Fibroblast of lung (primary cell): Measurements from ENCODE around the gene WWOX. TPM values are rescaled to one million over a fixed set of nuclear protein-coding genes. Genes with fewer than 3 reads are reported as not detected.

Source experiments
- DNase-seq, 2 donors: peaks; one replicate each; pipeline versions ENCODE4 v3.0.0 to v3.0.0-alpha.2; 2010; ENCODE audit warnings: low read depth in 2 of 2
- H2AFZ ChIP-seq: 2 replicates; pipeline ENCODE4 v1.5.1; 2012; ENCODE audit warnings: low read length, control low read depth, inconsistent platforms
- H3K27ac ChIP-seq: 2 replicates; pipeline ENCODE4 v1.5.1; 2011; ENCODE audit warnings: low read length, control low read depth; ENCODE audit not compliant: insufficient read depth
- H3K27me3 ChIP-seq: 2 replicates; pipeline ENCODE4 v1.5.1; 2011; ENCODE audit warnings: mild to moderate bottlenecking, low read length; ENCODE audit not compliant: control insufficient read depth, insufficient read depth
- H3K36me3 ChIP-seq: 2 replicates; pipeline ENCODE4 v1.5.1; 2011; ENCODE audit warnings: low read length; ENCODE audit not compliant: control insufficient read depth, insufficient read depth
- H3K4me1 ChIP-seq: 2 replicates; pipeline ENCODE4 v1.5.1; 2011; ENCODE audit warnings: low read length; ENCODE audit not compliant: control insufficient read depth, insufficient read depth; ENCODE audit errors: extremely low read depth
- H3K4me2 ChIP-seq: 2 replicates; pipeline ENCODE4 v1.5.1; 2011; ENCODE audit warnings: low read length, control low read depth; ENCODE audit not compliant: insufficient read depth; ENCODE audit errors: extremely low read depth
- H3K4me3 ChIP-seq, 4 experiments: fragments of 200-600 bp in 1 of 4; sonication (generic) in 1 of 4; replicated peaks in 1 of 4; 2 replicates each; pipeline ENCODE4 v1.5.1; 2011 to 2016; ENCODE audit warnings: low read length in 4 of 4, low read depth in 3 of 4, mild to moderate bottlenecking in 3 of 4, control low read depth in 2 of 4, inconsistent platforms in 1 of 4, mixed read lengths in 1 of 4; ENCODE audit not compliant: insufficient read depth in 1 of 4; ENCODE audit errors: control extremely low read depth in 1 of 4
- H3K79me2 ChIP-seq: 2 replicates; pipeline ENCODE4 v1.5.1; 2012; ENCODE audit warnings: mild to moderate bottlenecking, low read length, inconsistent platforms; ENCODE audit not compliant: control insufficient read depth, insufficient read depth
- H3K9ac ChIP-seq: 2 replicates; pipeline ENCODE4 v1.5.1; 2011; ENCODE audit warnings: mild to moderate bottlenecking, low read length, control low read depth; ENCODE audit not compliant: insufficient read depth
- H3K9me3 ChIP-seq: 2 replicates; pipeline ENCODE4 v1.5.1; 2012; ENCODE audit warnings: low read depth, low read length; ENCODE audit not compliant: control insufficient read depth, insufficient read depth
- H4K20me1 ChIP-seq: 2 replicates; pipeline ENCODE4 v1.5.1; 2011; ENCODE audit warnings: low read length; ENCODE audit not compliant: control insufficient read depth, insufficient read depth; ENCODE audit errors: extremely low read depth
- EZH2 ChIP-seq: IDR thresholded peaks from 2 replicates; pipeline ENCODE4 v1.5.1; 2012; ENCODE audit warnings: low read length, control low read depth, mild to moderate bottlenecking; ENCODE audit errors: missing control alignments
- polyA plus RNA-seq, 2 donors: library from polyadenylated mRNA; depleted of rRNA in 1 of 2; stranded (reverse) in 1 of 2; unstranded in 1 of 2; fragments of >200 nt; gene quantifications; 2 replicates each; pipeline ENCODE4 v1.2.1, GENCODE V29; 2011 to 2012; ENCODE audit warnings: missing spikeins in 1 of 2
- total RNA-seq: library from RNA; depleted of rRNA; stranded (reverse); fragments of >200 nt; gene quantifications from 2 replicates; pipeline ENCODE4 v1.2.1, GENCODE V29; 2014
- TF ChIP-seq, protein P1 (sequence below), 2 donors: IDR thresholded peaks in 1 of 2; conservative IDR thresholded peaks in 1 of 2; 1 replicate in 1 of 2; 2 replicates in 1 of 2; pipeline ENCODE4 v1.5.1; 2011 to 2012; ENCODE audit warnings: low read length in 2 of 2, control low read depth in 1 of 2, inconsistent platforms in 1 of 2, low read depth in 1 of 2, mild to moderate bottlenecking in 1 of 2

Gene WWOX
- total and polyA plus RNA-seq, 2 donors (not counting 1 experiment from before 2014, with no cell fraction given) = 5.6 to 16.3 TPM

DNA sequence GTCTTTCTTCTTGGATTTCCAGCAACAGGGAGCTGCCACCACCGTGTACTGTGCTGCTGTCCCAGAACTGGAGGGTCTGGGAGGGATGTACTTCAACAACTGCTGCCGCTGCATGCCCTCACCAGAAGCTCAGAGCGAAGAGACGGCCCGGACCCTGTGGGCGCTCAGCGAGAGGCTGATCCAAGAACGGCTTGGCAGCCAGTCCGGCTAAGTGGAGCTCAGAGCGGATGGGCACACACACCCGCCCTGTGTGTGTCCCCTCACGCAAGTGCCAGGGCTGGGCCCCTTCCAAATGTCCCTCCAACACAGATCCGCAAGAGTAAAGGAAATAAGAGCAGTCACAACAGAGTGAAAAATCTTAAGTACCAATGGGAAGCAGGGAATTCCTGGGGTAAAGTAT lies 1112.1 kb downstream of the WWOX start:
- Histone ChIP-seq H2AFZ (no peak overlapping the region), H3K79me2 (no peaks in the 10 kb centered on the region), H3K4me2 (no peak overlapping the region), H4K20me1 (no peaks in the 10 kb centered on the region), H3K4me3 (no peak overlapping the region), H3K36me3 (no peaks in the 10 kb centered on the region), H3K4me1 (no peaks in the 10 kb centered on the region), H3K9me3 (no peaks in the 10 kb centered on the region), H3K9ac (no peak overlapping the region), H3K27ac (no peak overlapping the region), H3K27me3 (no peaks in the 10 kb centered on the region)
- TF ChIP-seq EZH2 = no peak
- no peak for DNase-seq

DNA sequence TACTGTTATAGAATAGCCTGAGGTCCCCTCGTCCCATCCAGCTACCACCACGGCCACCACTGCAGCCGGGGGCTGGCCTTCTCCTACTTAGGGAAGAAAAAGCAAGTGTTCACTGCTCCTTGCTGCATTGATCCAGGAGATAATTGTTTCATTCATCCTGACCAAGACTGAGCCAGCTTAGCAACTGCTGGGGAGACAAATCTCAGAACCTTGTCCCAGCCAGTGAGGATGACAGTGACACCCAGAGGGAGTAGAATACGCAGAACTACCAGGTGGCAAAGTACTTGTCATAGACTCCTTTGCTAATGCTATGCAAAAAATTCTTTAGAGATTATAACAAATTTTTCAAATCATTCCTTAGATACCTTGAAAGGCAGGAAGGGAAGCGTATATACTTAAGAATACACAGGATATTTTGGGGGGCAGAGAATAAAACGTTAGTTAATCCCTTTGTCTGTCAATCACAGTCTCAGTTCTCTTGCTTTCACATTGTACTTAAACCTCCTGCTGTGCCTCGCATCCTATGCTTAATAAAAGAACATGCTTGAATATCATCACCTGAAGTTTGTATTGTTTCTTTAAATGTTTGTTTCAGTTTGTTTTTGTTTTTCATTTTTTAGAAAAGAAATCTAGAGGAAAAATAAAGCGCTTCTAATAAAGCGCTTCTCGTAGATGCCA lies 1112.8 kb downstream of the WWOX start:
- Histone ChIP-seq H3K4me2 (no peak overlapping the region), H3K27me3 (no peaks in the 10 kb centered on the region), H3K36me3 (no peaks in the 10 kb centered on the region), H3K4me3 (no peak overlapping the region), H3K79me2 (no peaks in the 10 kb centered on the region), H3K9ac (no peak overlapping the region), H3K4me1 (no peaks in the 10 kb centered on the region), H4K20me1 (no peaks in the 10 kb centered on the region), H3K9me3 (no peaks in the 10 kb centered on the region), H2AFZ (no peak overlapping the region), H3K27ac (no peak overlapping the region)
- no peak for DNase-seq
- TF ChIP-seq EZH2 = no peak
- TF ChIP-seq, protein P1, sequence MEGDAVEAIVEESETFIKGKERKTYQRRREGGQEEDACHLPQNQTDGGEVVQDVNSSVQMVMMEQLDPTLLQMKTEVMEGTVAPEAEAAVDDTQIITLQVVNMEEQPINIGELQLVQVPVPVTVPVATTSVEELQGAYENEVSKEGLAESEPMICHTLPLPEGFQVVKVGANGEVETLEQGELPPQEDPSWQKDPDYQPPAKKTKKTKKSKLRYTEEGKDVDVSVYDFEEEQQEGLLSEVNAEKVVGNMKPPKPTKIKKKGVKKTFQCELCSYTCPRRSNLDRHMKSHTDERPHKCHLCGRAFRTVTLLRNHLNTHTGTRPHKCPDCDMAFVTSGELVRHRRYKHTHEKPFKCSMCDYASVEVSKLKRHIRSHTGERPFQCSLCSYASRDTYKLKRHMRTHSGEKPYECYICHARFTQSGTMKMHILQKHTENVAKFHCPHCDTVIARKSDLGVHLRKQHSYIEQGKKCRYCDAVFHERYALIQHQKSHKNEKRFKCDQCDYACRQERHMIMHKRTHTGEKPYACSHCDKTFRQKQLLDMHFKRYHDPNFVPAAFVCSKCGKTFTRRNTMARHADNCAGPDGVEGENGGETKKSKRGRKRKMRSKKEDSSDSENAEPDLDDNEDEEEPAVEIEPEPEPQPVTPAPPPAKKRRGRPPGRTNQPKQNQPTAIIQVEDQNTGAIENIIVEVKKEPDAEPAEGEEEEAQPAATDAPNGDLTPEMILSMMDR (conservative IDR thresholded peaks at IDR 0.05 in 1 of 2, IDR thresholded peaks at IDR 0.05 in 1 of 2; ENCODE audit: low read depth in 1 of 2, low read length in 2 of 2) = no peak

DNA sequence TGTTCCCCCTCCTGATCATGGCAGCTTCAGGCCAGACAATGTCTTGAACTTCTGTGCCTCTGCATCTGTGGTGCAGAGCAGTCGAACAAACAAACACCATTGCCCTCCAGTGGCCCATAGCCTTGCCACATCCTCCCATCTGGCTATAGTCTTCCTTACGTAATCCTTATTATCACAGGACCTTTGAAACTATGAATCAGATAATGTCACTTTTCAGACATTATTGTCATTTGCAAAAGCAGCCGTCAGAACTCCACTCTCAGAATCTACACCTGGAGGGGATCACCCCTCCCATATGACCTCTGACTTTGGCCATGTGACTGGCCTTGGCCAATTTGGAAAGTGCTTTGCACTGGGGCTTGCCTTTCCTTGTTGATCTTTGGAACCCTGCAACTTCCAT lies 1113.8 kb downstream of the WWOX start:
- no peaks in the 10 kb centered on the region for H3K27me3 ChIP-seq
- no peaks in the 10 kb centered on the region for H3K4me1 ChIP-seq
- H4K20me1 ChIP-seq = no peaks in the 10 kb centered on the region
- H3K36me3 ChIP-seq = no peaks in the 10 kb centered on the region
- H3K9ac ChIP-seq = no peak overlapping the region
- no peaks in the 10 kb centered on the region for H3K9me3 ChIP-seq
- no peak for DNase-seq
- no peak overlapping the region for H3K4me3 ChIP-seq
- TF ChIP-seq, protein P1 (conservative IDR thresholded peaks at IDR 0.05 in 1 of 2, IDR thresholded peaks at IDR 0.05 in 1 of 2; ENCODE audit: low read depth in 1 of 2, low read length in 2 of 2) = no peak
- TF ChIP-seq EZH2 = no peak
- H3K4me2 ChIP-seq = no peak overlapping the region
- no peaks in the 10 kb centered on the region for H3K79me2 ChIP-seq
- H3K27ac ChIP-seq = no peak overlapping the region
- no peak overlapping the region for H2AFZ ChIP-seq
